ENCODE results near the gene ACADS.

ACADS gene

GRCh38 chr12:120760349-120761254 lies 35.0 kb downstream of the ACADS start:
- H3K9me3 ChIP-seq (ENCODE audit: control insufficient read depth in 5 of 5, low read length in 5 of 5) = no peaks in the 10 kb centered on the region
- H3K4me3 ChIP-seq (ENCODE audit: low read depth in 1 of 5, low read length in 5 of 5) = no peak overlapping the region
- peaks cover 9 to 61% (median 46%) of the 10 kb centered on the region in 5 donors for H3K36me3 ChIP-seq (ENCODE audit: control insufficient read depth in 5 of 5, insufficient read depth in 5 of 5, low read length in 5 of 5)
- no peaks in the 10 kb centered on the region for H3K27me3 ChIP-seq (ENCODE audit: control insufficient read depth in 5 of 5, insufficient read depth in 4 of 5, low read length in 5 of 5)
- no peak overlapping the region for H3K27ac ChIP-seq (ENCODE audit: low read depth, low read length)
- H3K4me1 ChIP-seq (ENCODE audit: control insufficient read depth in 5 of 5, insufficient read depth in 5 of 5, low read length in 5 of 5) = peaks cover 0 to 2% (median 0%) of the 10 kb centered on the region in 5 donors
- H3K9ac ChIP-seq (ENCODE audit: low read length in 5 of 5) = no peak overlapping the region

DNA sequence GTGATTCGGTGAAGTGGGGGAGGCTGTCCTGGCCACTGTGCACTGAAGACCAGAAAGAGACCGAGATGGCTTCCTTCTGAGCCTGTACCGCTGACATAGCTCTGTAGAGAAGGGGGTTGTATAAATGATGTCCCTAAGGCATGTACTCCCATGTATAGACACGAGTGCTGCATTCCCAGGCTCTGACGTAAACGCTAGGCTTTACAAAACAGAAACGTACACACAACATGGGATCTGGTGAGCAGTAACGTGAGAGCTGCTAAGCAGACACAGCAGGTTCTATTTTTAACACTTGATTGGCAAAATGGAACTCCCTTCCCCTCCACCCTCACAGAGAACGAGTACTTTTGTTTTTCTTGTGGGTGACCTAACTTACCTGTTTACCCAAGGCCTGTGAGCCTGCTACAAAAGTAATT lies 35.9 kb downstream of the ACADS start:
- Histone ChIP-seq H3K36me3 (ENCODE audit: control insufficient read depth in 5 of 5, insufficient read depth in 5 of 5, low read length in 5 of 5) (peaks cover 10 to 70% (median 56%) of the 10 kb centered on the region in 5 donors), H3K4me3 (ENCODE audit: low read depth in 1 of 5, low read length in 5 of 5) (no peak overlapping the region), H3K27ac (ENCODE audit: low read depth, low read length) (no peak overlapping the region), H3K27me3 (ENCODE audit: control insufficient read depth in 5 of 5, insufficient read depth in 4 of 5, low read length in 5 of 5) (no peaks in the 10 kb centered on the region), H3K9ac (ENCODE audit: low read length in 5 of 5) (no peak overlapping the region), H3K9me3 (ENCODE audit: control insufficient read depth in 5 of 5, low read length in 5 of 5) (no peaks in the 10 kb centered on the region), H3K4me1 (ENCODE audit: control insufficient read depth in 5 of 5, insufficient read depth in 5 of 5, low read length in 5 of 5) (peaks cover 0 to 2% (median 0%) of the 10 kb centered on the region in 5 donors)

GRCh38 chr12:120762086-120762485 lies 36.5 kb downstream of the ACADS start:
- Histone ChIP-seq H3K4me1 (ENCODE audit: control insufficient read depth in 5 of 5, insufficient read depth in 5 of 5, low read length in 5 of 5) (peaks cover 0 to 2% (median 0%) of the 10 kb centered on the region in 5 donors), H3K27ac (ENCODE audit: low read depth, low read length) (no peak overlapping the region)

GRCh38 chr12:120763250-120763649 lies 37.6 kb downstream of the ACADS start:
- peaks cover 16 to 87% (median 73%) of the 10 kb centered on the region in 5 donors for H3K36me3 ChIP-seq (ENCODE audit: control insufficient read depth in 5 of 5, insufficient read depth in 5 of 5, low read length in 5 of 5)

More at GRCh38 chr12:120762086-120762485, 36.5 kb downstream of the ACADS start:
- peaks cover 10 to 75% (median 61%) of the 10 kb centered on the region in 5 donors for H3K36me3 ChIP-seq (ENCODE audit: control insufficient read depth in 5 of 5, insufficient read depth in 5 of 5, low read length in 5 of 5)
- no peaks in the 10 kb centered on the region for H3K27me3 ChIP-seq (ENCODE audit: control insufficient read depth in 5 of 5, insufficient read depth in 4 of 5, low read length in 5 of 5)
- H3K9me3 ChIP-seq (ENCODE audit: control insufficient read depth in 5 of 5, low read length in 5 of 5) = no peaks in the 10 kb centered on the region
- no peak overlapping the region for H3K4me3 ChIP-seq (ENCODE audit: low read depth in 1 of 5, low read length in 5 of 5)
- no peak overlapping the region for H3K9ac ChIP-seq (ENCODE audit: low read length in 5 of 5)

DNA sequence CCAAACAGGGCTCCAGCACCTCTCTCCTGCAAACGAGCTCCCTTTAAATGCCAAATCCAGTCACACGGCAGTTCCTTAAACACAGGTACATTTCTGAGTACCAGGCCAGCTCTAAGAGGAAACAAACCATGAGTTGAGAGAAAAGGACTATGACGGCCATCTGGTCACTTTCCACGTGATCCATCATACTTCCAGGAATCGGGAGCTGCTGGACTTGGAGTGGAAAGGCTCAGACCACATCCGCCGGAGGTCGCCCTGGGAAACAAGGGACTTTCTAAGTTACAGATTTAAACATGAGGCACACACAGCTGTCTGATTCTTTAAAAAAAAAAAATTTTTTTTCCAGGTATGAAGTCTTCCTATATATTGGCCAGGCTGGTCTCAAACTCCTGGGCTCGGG lies 39.2 kb downstream of the ACADS start:
- Histone ChIP-seq H3K4me3 (ENCODE audit: low read depth in 1 of 5, low read length in 5 of 5) (no peak overlapping the region), H3K36me3 (ENCODE audit: control insufficient read depth in 5 of 5, insufficient read depth in 5 of 5, low read length in 5 of 5) (peaks cover 16 to 94% (median 81%) of the 10 kb centered on the region in 5 donors), H3K27me3 (ENCODE audit: control insufficient read depth in 5 of 5, insufficient read depth in 4 of 5, low read length in 5 of 5) (no peaks in the 10 kb centered on the region), H3K9ac (ENCODE audit: low read length in 5 of 5) (no peak overlapping the region), H3K27ac (ENCODE audit: low read depth, low read length) (no peak overlapping the region), H3K4me1 (ENCODE audit: control insufficient read depth in 5 of 5, insufficient read depth in 5 of 5, low read length in 5 of 5) (peaks cover 0 to 2% (median 0%) of the 10 kb centered on the region in 5 donors), H3K9me3 (ENCODE audit: control insufficient read depth in 5 of 5, low read length in 5 of 5) (no peaks in the 10 kb centered on the region)

More at GRCh38 chr12:120763250-120763649, 37.6 kb downstream of the ACADS start:
- no peak overlapping the region for H3K27ac ChIP-seq (ENCODE audit: low read depth, low read length)
- H3K9me3 ChIP-seq (ENCODE audit: control insufficient read depth in 5 of 5, low read length in 5 of 5) = no peaks in the 10 kb centered on the region
- no peak overlapping the region for H3K9ac ChIP-seq (ENCODE audit: low read length in 5 of 5)
- no peak overlapping the region for H3K4me3 ChIP-seq (ENCODE audit: low read depth in 1 of 5, low read length in 5 of 5)
- H3K4me1 ChIP-seq (ENCODE audit: control insufficient read depth in 5 of 5, insufficient read depth in 5 of 5, low read length in 5 of 5) = peaks cover 0 to 2% (median 0%) of the 10 kb centered on the region in 5 donors
- H3K27me3 ChIP-seq (ENCODE audit: control insufficient read depth in 5 of 5, insufficient read depth in 4 of 5, low read length in 5 of 5) = no peaks in the 10 kb centered on the region

- Histone ChIP-seq H3K36me3 (ENCODE audit: control insufficient read depth in 5 of 5, insufficient read depth in 5 of 5, low read length in 5 of 5) (peaks cover 16 to 85% (median 72%) of the 10 kb centered on the region in 5 donors), H3K27ac (ENCODE audit: low read depth, low read length) (no peak overlapping the region), H3K9ac (ENCODE audit: low read length in 5 of 5) (no peak overlapping the region), H3K27me3 (ENCODE audit: control insufficient read depth in 5 of 5, insufficient read depth in 4 of 5, low read length in 5 of 5) (no peaks in the 10 kb centered on the region), H3K9me3 (ENCODE audit: control insufficient read depth in 5 of 5, low read length in 5 of 5) (no peaks in the 10 kb centered on the region), H3K4me1 (ENCODE audit: control insufficient read depth in 5 of 5, insufficient read depth in 5 of 5, low read length in 5 of 5) (peaks cover 0 to under 1% (median 0%) of the 10 kb centered on the region in 5 donors), H3K4me3 (ENCODE audit: low read depth in 1 of 5, low read length in 5 of 5) (no peak overlapping the region)
Observed at GRCh38 chr12:120766566-120766965, 40.9 kb downstream of the ACADS start.

GRCh38 chr12:120767071-120768024 lies 41.7 kb downstream of the ACADS start:
- Histone ChIP-seq H3K4me1 (ENCODE audit: control insufficient read depth in 5 of 5, insufficient read depth in 5 of 5, low read length in 5 of 5) (no peaks in the 10 kb centered on the region), H3K9me3 (ENCODE audit: control insufficient read depth in 5 of 5, low read length in 5 of 5) (no peaks in the 10 kb centered on the region), H3K36me3 (ENCODE audit: control insufficient read depth in 5 of 5, insufficient read depth in 5 of 5, low read length in 5 of 5) (peaks cover 16 to 80% (median 69%) of the 10 kb centered on the region in 5 donors), H3K9ac (ENCODE audit: low read length in 5 of 5) (no peak overlapping the region), H3K27ac (ENCODE audit: low read depth, low read length) (no peak overlapping the region), H3K27me3 (ENCODE audit: control insufficient read depth in 5 of 5, insufficient read depth in 4 of 5, low read length in 5 of 5) (no peaks in the 10 kb centered on the region), H3K4me3 (ENCODE audit: low read depth in 1 of 5, low read length in 5 of 5) (no peak overlapping the region)

- Histone ChIP-seq H3K27ac (ENCODE audit: low read depth, low read length) (no peak overlapping the region), H3K9ac (ENCODE audit: low read length in 5 of 5) (no peak overlapping the region), H3K27me3 (ENCODE audit: control insufficient read depth in 5 of 5, insufficient read depth in 4 of 5, low read length in 5 of 5) (no peaks in the 10 kb centered on the region), H3K36me3 (ENCODE audit: control insufficient read depth in 5 of 5, insufficient read depth in 5 of 5, low read length in 5 of 5) (peaks cover 5 to 53% (median 44%) of the 10 kb centered on the region in 5 donors), H3K4me1 (ENCODE audit: control insufficient read depth in 5 of 5, insufficient read depth in 5 of 5, low read length in 5 of 5) (peaks cover 0 to 10% (median 8%) of the 10 kb centered on the region in 5 donors), H3K9me3 (ENCODE audit: control insufficient read depth in 5 of 5, low read length in 5 of 5) (no peaks in the 10 kb centered on the region), H3K4me3 (ENCODE audit: low read depth in 1 of 5, low read length in 5 of 5) (no peak overlapping the region)
Observed at GRCh38 chr12:120771097-120771496, 45.5 kb downstream of the ACADS start.

DNA sequence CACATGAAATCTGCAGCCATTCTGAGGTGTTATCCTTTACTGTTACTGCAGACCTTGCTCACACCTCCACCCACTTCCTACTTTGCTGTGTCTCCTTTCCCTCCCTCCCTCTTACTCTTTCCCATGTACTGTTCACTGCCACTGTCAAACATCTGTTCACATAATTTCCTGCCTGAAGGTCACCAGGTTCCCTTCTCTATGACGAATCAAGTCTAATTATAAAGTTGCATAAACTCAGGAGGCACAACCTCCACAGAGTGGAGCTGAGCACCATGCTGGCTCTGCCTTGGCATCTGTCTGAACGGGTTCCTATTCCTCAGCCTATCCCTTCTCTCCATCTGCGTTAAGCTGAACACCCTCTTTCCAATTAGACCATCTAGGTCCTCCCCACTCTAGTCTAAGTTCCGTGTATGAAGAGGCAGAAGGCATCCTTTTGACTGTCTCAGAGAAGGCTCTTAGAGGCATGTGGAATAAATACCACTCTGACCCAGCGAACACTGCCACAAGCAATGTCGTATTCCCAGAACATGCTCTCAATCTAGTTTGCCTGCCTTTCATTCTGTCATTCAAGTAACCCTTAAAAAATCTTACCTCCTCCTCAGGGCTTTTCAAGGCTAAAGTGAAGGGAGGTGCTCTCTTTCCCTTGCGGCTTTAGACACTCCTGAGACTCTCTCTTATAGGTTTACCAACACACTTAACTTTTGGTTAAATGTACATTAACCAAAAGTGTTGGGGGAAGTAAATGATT lies 48.7 kb downstream of the ACADS start:
- Histone ChIP-seq H3K27me3 (ENCODE audit: control insufficient read depth in 5 of 5, insufficient read depth in 4 of 5, low read length in 5 of 5) (no peaks in the 10 kb centered on the region), H3K4me3 (ENCODE audit: low read depth in 1 of 5, low read length in 5 of 5) (no peak overlapping the region), H3K9me3 (ENCODE audit: control insufficient read depth in 5 of 5, low read length in 5 of 5) (no peaks in the 10 kb centered on the region), H3K9ac (ENCODE audit: low read length in 5 of 5) (no peak overlapping the region), H3K27ac (ENCODE audit: low read depth, low read length) (no peak overlapping the region), H3K36me3 (ENCODE audit: control insufficient read depth in 5 of 5, insufficient read depth in 5 of 5, low read length in 5 of 5) (peaks cover 0 to 29% (median 17%) of the 10 kb centered on the region in 5 donors), H3K4me1 (ENCODE audit: control insufficient read depth in 5 of 5, insufficient read depth in 5 of 5, low read length in 5 of 5) (peaks cover 0 to 12% (median 10%) of the 10 kb centered on the region in 5 donors)
